BJ (cell line): ENCODE measurements around the gene KIF27. TPM values are rescaled to one million over a fixed set of nuclear protein-coding genes. Genes with fewer than 3 reads are reported as not detected.
"Not testable (repeated sequence)": the region's sequence is repeated elsewhere in the genome, so short reads cannot be mapped to it uniquely, and the experiment has no call there.

ENCODE experiments used
- CTCF ChIA-PET: fragments of 350-600 bp; formaldehyde crosslinking; extraction: SDS; loops from one replicate; lab custom pipeline; 2021; ENCODE audit warnings: antibody characterized with exemption, inconsistent platforms; lab: Yijun Ruan, JAX
- POLR2A ChIA-PET: fragments of 300-600 bp; sonication (Branson Sonifier 250); formaldehyde crosslinking; extraction: SDS; loops from one replicate; lab custom pipeline; 2021; ENCODE audit warnings: antibody characterized with exemption; lab: Charles Lee
- DNase-seq: peaks from one replicate; pipeline ENCODE4 v3.0.0-alpha.2; 2011; ENCODE audit warnings: low read depth
- H3K27me3 ChIP-seq: 2 replicates; pipeline ENCODE4 v1.6.0; 2011; ENCODE audit warnings: low read length; ENCODE audit not compliant: control insufficient read depth, insufficient read depth
- H3K36me3 ChIP-seq: 2 replicates; pipeline ENCODE4 v1.5.1; 2011; ENCODE audit warnings: low read length; ENCODE audit not compliant: control insufficient read depth, insufficient read depth
- H3K4me3 ChIP-seq: 2 replicates; pipeline ENCODE4 v1.5.1; 2011; ENCODE audit warnings: low read depth, mild to moderate bottlenecking, control low read depth, low read length
- CTCF ChIP-seq: IDR thresholded peaks from 2 replicates; pipeline ENCODE4 v1.5.1; 2011; ENCODE audit warnings: low read depth, mild to moderate bottlenecking, control low read depth, inconsistent platforms, low read length, moderate library complexity; ENCODE audit not compliant: insufficient read depth
- polyA plus RNA-seq: library from polyadenylated mRNA; depleted of rRNA; stranded (reverse); fragments of >200 nt; gene quantifications from 2 replicates; pipeline ENCODE4 v1.2.3, GENCODE V29; 2011

Gene KIF27
- polyA plus RNA-seq, 1 experiment = 0.54 TPM

- DNase-seq = no peak
- no peak overlapping the region for H3K4me3 ChIP-seq
- no peak for TF ChIP-seq CTCF
- POLR2A ChIA-PET = no interaction called here
- CTCF ChIA-PET = no interaction called here
- H3K27me3 ChIP-seq = no peaks in the 10 kb centered on the region
- no peaks in the 10 kb centered on the region for H3K36me3 ChIP-seq
Measured at GRCh38 chr9:83919111-83919510, 2.1 kb downstream of the KIF27 start.

- TF ChIP-seq CTCF = peak; percentile 25; the same call in 1 of the 2 replicates
- H3K4me3 ChIP-seq, DNase-seq, POLR2A ChIA-PET, H3K36me3 ChIP-seq, H3K27me3 ChIP-seq: not testable (repeated sequence)
- CTCF ChIA-PET = interaction anchor here (1.8 to 2.7 kb wide), 3 partner anchors 9 to 578 kb away, joined by 5 to 13 read pairs (median 8); partner anchors contain the start of gene KIF27
Measured at GRCh38 chr9:83912194-83912593, 9.0 kb downstream of the KIF27 start.

DNA sequence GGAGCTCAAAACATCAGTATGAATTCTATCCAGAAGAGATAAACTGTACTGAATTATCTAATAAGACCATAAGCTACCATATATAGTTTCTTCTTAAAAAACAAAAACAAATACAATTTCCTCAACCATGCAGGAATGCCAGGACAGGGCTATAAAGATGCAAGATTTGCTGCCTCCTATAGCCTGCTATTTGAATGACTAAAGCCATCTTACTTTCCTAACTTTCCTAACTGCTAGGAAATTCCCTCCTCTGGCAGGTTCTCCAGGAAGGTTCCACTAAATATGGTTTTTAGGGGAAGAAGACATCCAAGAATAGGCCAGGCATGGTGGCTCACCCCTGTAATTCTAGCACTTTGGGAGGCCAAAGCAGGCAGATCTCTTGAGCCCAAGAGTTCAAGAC is 15.1 kb downstream of the KIF27 start:
- no peak for DNase-seq
- Histone ChIP-seq H3K36me3 (no peaks in the 10 kb centered on the region), H3K27me3 (no peaks in the 10 kb centered on the region), H3K4me3 (no peak overlapping the region)
- TF ChIP-seq CTCF = no peak
- ChIA-PET POLR2A (no interaction called here), CTCF (no interaction called here)

GRCh38 chr9:83900615-83901014 is 20.6 kb downstream of the KIF27 start:
- H3K27me3 ChIP-seq, H3K4me3 ChIP-seq, H3K36me3 ChIP-seq, POLR2A ChIA-PET, DNase-seq, CTCF ChIA-PET: not testable (repeated sequence)

- DNase-seq, CTCF ChIA-PET, POLR2A ChIA-PET, H3K4me3 ChIP-seq, H3K27me3 ChIP-seq, H3K36me3 ChIP-seq: not testable (repeated sequence)
Measured at GRCh38 chr9:83894301-83894700, 26.9 kb downstream of the KIF27 start.

- POLR2A ChIA-PET, H3K27me3 ChIP-seq, DNase-seq, H3K4me3 ChIP-seq, H3K36me3 ChIP-seq, CTCF ChIA-PET: not testable (repeated sequence)
Measured at GRCh38 chr9:83886498-83886897, 34.7 kb downstream of the KIF27 start.

DNA sequence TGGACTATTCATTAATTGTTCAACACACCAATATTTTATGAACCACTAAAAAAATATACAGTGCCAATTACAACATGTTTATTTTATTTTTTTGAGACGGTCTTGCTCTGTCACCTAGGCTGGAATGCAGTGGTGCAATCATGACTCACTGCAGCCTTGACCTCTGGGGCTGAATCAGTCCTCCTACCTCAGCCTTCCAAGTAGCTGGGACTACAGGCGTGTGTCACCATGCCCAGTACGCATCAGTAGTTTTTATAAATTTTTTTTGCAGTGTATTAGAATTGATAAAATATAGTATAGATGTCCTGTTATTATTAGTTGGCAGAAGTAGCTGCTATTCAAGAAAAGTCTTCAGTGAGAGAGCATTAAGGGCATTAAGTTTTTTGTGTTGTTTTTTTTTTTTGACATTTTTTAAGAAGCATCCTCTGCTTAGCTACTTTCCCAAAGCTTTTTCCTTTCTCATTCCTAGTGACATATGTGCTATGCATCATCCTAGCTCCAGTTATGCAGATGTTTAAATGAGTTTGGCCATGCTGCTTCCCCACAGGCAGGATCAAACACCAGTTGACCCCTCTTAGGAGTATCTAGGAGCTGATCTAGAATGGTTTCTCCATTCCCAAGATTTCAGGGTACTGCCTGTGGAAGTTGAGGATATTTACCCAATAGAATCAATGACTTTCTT is 35.5 kb downstream of the KIF27 start:
- POLR2A ChIA-PET = interaction anchor here (0.6 kb wide), 2 partner anchors 35 to 56 kb away, joined by 5 to 7 read pairs; no protein-coding TSS in a partner anchor
- H3K4me3 ChIP-seq, H3K36me3 ChIP-seq, H3K27me3 ChIP-seq, CTCF ChIA-PET: not testable (repeated sequence)
- peak; percentile 72 for DNase-seq

DNA sequence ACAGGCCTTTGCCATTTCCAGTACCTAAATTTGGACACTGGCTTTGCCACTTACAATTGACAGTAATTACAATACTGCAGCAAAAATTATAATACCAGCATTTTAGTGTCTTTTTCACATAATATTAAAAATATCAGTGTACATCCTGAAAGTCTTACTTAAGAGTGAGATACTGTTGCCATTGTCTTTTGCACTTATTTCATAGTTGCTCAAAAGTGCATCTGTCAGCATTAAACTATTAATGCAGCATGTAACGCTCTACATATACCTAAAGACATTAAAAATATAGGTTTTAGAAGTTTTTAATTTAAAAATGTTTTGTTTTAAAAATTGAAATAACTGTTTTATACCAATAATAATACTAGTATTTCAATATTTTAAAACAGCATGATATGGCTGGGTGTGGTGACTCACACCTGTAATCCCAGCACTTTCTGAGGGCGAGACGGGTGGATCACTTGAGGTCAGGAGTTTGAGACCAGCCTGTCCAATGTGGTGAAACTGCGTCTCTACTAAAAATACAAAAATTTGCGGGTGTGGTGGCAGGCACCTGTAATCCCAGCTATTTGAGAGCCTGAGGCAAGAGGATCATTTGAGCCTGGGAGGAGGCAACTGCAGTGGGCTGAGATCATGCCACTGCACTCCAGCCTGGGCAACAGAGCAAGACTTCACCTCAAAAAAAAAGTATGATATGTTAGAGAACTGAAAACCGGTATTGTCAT is 39.4 kb downstream of the KIF27 start:
- DNase-seq, H3K4me3 ChIP-seq, POLR2A ChIA-PET, CTCF ChIA-PET, H3K36me3 ChIP-seq, H3K27me3 ChIP-seq: not testable (repeated sequence)

DNA sequence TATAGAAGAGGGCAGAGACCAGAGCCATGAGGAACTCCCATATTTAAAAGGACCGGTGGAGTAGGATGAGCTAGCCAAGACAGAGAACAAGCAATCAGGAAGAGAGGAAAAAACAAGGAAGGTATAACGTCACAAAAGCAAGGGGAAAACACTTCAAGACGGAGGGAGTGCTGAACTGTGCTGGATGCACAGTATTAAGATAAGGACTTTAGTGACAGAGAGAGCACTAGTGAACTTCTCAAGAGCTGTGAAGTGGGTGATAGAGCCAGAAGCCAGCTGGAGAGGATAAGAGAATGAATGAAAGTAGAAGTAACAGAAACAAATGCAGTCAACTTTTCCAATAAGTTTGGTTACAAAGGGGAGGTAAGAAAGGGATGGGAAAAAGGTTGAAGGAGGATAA is 45.7 kb downstream of the KIF27 start:
- POLR2A ChIA-PET, H3K4me3 ChIP-seq, CTCF ChIA-PET, H3K27me3 ChIP-seq, DNase-seq, H3K36me3 ChIP-seq: not testable (repeated sequence)

DNA sequence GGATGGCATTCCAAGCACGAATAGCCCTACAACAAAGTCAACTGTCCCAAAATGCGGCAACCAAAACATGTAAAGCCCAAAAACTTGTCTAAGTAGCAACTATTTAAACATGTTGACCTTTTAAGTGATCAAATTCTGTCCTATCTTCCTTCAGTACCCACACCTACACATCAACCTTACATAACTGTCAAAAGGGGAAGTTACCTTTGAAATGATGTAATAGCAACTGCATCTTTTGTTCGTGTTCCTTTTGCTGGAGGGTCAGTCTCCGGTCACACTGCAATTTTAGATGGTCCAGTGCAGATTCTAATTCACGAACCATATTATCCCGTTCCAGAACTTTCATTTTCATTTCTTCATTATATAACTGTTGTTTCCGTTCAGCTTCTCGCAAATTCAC is 71.3 kb downstream of the KIF27 start:
- DNase-seq, POLR2A ChIA-PET, H3K36me3 ChIP-seq, H3K4me3 ChIP-seq, H3K27me3 ChIP-seq, CTCF ChIA-PET: not testable (repeated sequence)
